WERI-Rb-1 (cell line): ENCODE data around the gene OR10H5.
"Not testable (repeated sequence)": the region's sequence is repeated elsewhere in the genome, so short reads cannot be mapped to it uniquely, and the experiment has no call there.

ENCODE experiments used
- DNase-seq: peaks from one replicate; pipeline ENCODE4 v3.0.0-alpha.2; 2020
- H3K27ac ChIP-seq: fragments of 250-450 bp; sonication (Bioruptor Pico); 2 replicates; pipeline ENCODE4 v1.5.1; 2020; ENCODE audit warnings: mild to moderate bottlenecking, moderate library complexity
- H3K27me3 ChIP-seq: fragments of 250-450 bp; sonication (Bioruptor Pico); 2 replicates; pipeline ENCODE4 v1.5.1; 2021; ENCODE audit warnings: mild to moderate bottlenecking, low read depth, moderate library complexity; ENCODE audit not compliant: insufficient read depth, severe bottlenecking
- H3K36me3 ChIP-seq: fragments of 250-450 bp; sonication (Bioruptor Pico); 2 replicates; pipeline ENCODE4 v1.5.1; 2020; ENCODE audit warnings: mild to moderate bottlenecking, moderate library complexity
- H3K4me3 ChIP-seq: 2 replicates; pipeline ENCODE4 v1.5.1; 2011; ENCODE audit warnings: low read depth, mild to moderate bottlenecking, control low read depth, low read length
- H3K9me3 ChIP-seq: fragments of 250-450 bp; sonication (Bioruptor Pico); 2 replicates; pipeline ENCODE4 v1.5.1; 2021; ENCODE audit warnings: mild to moderate bottlenecking, moderate library complexity; ENCODE audit not compliant: severe bottlenecking
- CTCF ChIP-seq: IDR thresholded peaks from 2 replicates; pipeline ENCODE4 v1.5.1; 2011; ENCODE audit warnings: low read depth, mild to moderate bottlenecking, control low read depth, inconsistent platforms, low read length

The OR10H5 gene

GRCh38 chr19:15829786-15830185, 42.3 kb downstream of the OR10H5 start:
- Histone ChIP-seq H3K36me3 (no peaks in the 10 kb centered on the region), H3K27ac (no peak overlapping the region), H3K9me3 (no peaks in the 10 kb centered on the region), H3K4me3 (no peak overlapping the region), H3K27me3 (peaks cover 76% of the 10 kb centered on the region)
- no peak for TF ChIP-seq CTCF
- DNase-seq: no peak

GRCh38 chr19:15831626-15832025, 44.2 kb downstream of the OR10H5 start:
- H3K4me3 ChIP-seq: no peak overlapping the region
- TF ChIP-seq CTCF: no peak
- DNase-seq: no peak
- H3K27ac ChIP-seq: no peak overlapping the region
- H3K27me3 ChIP-seq: peaks cover 78% of the 10 kb centered on the region
- peaks cover 9% of the 10 kb centered on the region for H3K9me3 ChIP-seq
- no peaks in the 10 kb centered on the region for H3K36me3 ChIP-seq

GRCh38 chr19:15834232-15834631, 46.8 kb downstream of the OR10H5 start:
- not testable (repeated sequence) for H3K4me3 ChIP-seq, H3K36me3 ChIP-seq, DNase-seq, H3K27ac ChIP-seq
- Histone ChIP-seq H3K9me3 (peaks cover 17% of the 10 kb centered on the region), H3K27me3 (peaks cover 63% of the 10 kb centered on the region)

GRCh38 chr19:15835565-15836329, 48.3 kb downstream of the OR10H5 start:
- not testable (repeated sequence) for H3K4me3 ChIP-seq, H3K27ac ChIP-seq, DNase-seq, H3K36me3 ChIP-seq
- peaks cover 17% of the 10 kb centered on the region for H3K9me3 ChIP-seq
- peaks cover 63% of the 10 kb centered on the region for H3K27me3 ChIP-seq

GRCh38 chr19:15836330-15837220, 49.1 kb downstream of the OR10H5 start:
- TF ChIP-seq CTCF: no peak
- peak overlapping the region; percentile 52 for H3K4me3 ChIP-seq
- H3K36me3 ChIP-seq: no peaks in the 10 kb centered on the region
- peaks cover 17% of the 10 kb centered on the region for H3K9me3 ChIP-seq
- peaks cover 61% of the 10 kb centered on the region for H3K27me3 ChIP-seq
- peak; percentile 58 for DNase-seq
- no peak overlapping the region for H3K27ac ChIP-seq

- no peaks in the 10 kb centered on the region for H3K36me3 ChIP-seq
- TF ChIP-seq CTCF: no peak
- peak overlapping the region; percentile 52 for H3K4me3 ChIP-seq
- no peak overlapping the region for H3K27ac ChIP-seq
- H3K9me3 ChIP-seq: peaks cover 17% of the 10 kb centered on the region
- DNase-seq: no peak
- peaks cover 62% of the 10 kb centered on the region for H3K27me3 ChIP-seq
These were observed 49.8 kb downstream of the OR10H5 start for GRCh38 chr19:15837221-15837731.
